GM18861 (cell line): Measurements from ENCODE around the gene CDK6.

Source experiments
- ATAC-seq: cut with Tn5 transposase; IDR thresholded peaks from one replicate; pipeline ENCODE4 v1.9.1; 2021; ENCODE audit not compliant: unreplicated experiment

Gene CDK6

DNA sequence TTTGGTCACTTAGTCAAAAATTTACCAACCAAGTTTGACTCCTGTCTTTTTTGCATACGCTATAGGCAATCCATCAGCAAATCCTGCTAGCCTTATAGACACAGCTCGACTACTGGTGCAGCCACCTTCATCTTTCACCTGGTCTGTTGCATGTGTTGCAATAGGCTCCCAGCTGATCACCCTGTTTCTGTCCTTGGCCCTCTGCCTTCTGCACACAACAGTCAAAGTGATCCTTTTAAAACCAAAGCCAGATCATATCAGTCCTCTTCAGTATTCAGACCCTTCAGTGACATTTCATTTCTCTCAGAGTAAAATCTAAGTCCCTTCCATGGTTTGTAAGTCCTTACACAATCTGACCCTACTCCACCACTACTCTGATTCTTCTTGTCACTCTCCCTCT lies 10.9 kb upstream of the CDK6 start:
- no peak for ATAC-seq

DNA sequence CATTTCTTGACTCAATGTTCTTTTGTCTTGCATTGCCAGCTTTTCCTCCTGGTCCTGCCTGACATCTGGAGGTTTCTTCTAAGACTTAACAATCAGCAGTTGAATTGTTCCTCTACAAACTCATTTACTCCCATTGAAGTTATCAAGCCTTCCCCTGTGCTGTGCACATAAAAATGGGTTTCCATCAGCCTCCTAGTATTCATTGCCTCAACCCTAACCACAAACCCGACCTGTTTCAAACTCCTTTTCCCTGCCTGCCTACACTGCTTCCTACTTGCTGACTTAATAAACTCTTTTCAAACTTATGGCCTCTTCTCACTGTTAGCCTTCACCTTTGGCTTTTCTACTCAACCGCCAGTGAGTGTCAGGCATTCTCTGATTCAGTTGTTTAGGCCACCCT lies 9.4 kb upstream of the CDK6 start:
- no peak for ATAC-seq

DNA sequence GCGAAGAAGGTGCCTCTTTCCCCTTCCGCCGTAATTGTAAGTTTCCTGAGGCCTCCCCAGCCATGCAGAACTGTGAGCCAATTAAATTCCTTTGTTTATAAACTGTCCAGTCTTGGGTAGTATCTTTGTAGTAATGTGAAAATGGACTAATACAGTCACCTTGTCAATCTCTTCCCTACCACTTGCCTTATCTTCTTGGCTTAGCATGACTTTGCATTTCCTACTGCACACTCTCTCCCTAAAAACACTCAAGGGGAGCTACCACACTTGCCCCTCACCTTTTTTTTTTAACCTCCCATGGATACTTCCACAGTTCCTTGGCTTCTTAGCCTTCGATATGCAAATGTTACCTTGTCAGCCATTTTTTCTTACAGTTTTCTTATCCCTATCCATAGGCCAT lies 7.4 kb upstream of the CDK6 start:
- ATAC-seq: no peak

DNA sequence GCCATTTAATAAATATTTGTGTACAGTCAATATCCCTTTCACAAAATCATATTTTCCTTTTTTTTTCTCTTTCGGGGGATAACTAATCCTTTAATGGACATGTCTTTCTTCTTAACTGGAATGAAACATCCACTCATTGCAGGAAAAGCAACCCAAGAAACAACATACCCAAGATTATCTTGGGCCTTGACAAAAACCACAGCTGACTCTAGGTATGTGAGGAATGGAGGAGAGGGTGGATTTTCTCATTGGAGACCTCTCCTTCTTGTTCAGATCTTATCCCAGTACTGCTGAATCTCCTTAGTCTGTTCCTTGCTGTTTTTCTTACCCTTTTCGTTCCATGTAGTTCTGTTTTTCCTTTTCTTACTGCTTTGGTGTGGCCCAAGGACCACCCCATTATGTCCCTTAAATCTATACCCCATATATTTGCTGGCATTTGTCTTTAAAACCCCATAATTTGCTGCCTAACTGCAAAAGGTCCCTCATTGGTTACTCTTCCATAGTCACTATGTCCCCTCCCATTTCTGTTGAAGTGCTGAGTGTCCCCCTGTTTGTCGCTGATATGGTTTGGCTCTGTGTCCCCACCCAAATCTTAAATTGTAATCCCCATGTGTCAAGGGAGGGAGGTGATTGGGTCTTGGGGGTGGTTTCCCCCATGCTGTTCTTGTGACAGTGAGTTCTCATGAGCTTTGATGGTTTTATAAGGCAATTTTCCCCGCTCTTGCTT lies 6.8 kb upstream of the CDK6 start:
- no peak for ATAC-seq

DNA sequence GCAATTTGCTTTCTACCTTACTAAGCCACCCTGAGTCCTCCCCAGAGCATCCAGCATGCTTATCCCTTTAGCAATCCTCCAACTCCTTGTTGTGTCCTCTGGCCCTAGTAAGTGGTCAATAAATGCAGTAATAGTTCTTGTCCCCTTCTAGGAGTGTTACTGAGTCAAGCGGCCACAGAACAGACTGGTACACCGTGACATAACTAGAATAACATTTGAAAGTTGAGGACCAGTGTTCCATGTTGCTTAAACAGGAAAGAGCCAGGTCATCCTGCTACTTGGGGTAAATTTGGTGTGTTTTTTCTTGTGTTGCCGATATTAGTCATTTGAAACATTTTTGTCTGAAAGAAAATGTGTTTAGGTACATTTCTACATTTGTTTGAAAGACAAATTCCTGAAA lies 4.8 kb upstream of the CDK6 start:
- no peak for ATAC-seq

DNA sequence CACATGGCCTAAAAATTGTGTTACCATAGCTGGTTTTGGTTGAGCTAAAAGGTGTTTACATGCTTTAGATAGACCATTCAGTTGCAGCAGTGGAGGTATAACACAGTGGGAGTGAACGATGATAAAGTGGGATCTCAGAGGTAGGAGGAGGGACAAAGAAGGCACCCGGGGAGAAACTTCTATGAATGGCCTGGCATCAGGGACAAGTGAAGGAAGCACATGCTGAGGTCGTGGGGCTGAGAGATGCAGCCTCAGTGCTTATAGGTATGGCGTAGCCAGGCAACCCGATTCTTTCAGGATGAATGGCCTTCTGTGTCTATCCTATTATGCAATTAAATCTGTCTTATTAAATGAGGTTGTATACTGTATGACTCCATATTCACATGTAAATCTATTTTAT lies 3.9 kb upstream of the CDK6 start:
- no peak for ATAC-seq

DNA sequence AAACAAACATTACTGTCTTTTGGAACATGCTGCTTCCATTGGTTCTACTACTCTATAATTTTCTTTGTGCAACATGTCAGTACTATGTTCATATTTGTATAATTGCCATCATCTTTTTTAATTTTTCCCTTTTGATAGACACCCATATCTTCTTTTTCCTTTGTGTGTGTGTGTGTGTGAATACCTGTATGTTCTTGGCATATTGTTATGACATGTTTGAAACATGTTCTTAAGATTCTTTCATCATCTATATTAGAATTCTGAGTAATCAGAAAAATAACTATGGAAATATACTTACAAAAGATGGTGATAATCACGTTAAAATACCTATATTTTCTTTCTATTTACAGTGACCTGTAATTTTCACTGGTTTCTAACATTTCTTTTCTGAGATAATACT lies 3.5 kb upstream of the CDK6 start:
- no peak for ATAC-seq

DNA sequence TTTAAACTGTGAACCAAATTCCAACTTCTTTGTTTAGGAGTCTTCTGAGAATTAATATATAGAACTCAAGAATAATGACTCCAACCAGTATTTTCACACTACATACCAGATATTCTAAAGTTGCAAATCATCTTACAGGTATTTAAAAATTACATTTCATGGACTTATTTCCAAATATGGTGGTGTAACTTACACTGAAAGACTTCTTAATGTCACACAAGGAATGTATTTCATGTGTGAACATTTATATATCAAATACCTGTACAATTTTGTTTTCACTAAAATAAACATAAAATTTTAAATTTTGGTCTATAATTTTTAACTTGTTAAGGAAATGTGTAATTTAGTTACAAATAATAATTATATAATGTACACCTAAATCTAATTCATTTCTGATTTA lies 2.6 kb upstream of the CDK6 start:
- ATAC-seq: no peak

DNA sequence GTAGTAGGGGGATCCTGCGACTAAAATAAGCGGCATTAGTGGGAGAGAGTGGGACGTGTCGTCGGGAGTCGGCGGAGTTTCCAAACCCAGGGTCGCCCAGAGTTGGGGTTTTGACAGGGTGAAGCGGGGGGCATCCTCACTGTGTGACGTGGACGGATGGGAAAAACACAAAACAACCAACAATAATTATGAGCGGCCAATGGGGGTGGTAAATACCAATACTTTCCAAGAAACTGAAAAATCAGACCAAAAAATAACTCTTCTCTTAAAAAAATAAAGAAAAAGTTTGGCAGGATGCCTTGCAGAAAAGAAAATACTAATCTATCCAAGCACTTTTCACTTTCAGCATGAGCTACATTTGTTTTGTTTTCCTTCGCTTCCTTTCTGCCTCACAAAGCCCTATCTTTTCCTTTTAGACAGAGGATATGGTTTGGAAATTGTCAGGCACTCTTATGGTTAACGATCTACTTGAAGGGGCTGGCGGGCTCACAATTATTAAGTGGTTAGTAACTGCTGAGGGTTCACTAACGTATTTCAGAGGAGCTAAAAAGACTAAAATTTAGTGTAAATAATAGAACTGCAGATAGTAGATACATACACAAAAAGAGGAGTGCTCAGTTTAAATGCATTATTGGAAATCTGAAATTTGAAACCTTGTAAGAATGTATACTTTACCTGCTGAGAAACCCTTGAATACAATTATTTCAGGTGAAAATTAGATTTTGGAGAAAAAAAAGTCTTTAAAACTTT lies 802 bp upstream of the CDK6 start:
- no peak for ATAC-seq

DNA sequence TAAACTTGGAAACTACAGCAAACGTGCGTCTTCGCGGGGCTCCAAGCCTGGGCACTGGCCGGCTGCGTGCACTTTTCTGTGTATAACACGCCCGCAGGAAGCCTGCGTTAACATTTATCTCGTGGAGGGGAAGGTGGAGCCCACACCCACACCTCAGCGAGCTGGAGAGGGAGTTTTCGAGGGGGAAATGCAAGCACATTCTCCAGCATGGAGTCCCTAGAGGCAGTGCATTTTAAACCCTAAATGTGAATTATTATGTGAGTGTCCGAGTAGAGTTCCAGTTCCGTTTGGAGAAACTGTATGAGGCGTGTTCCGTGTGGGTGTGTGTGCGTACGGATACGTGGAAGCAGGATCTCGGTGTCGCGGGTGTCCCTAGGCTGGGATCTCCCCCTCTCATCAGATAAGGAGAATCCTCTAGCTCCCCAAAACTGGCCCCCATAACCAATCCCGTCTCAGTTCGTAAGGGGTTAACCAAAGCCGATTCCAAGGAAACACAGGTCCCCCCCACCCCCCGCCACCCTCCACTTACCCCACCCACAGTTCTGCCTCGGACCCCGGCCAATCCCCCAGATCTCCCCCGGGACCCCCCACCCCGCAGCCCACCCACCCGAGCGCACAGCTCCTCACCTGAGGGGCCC lies 403 bp downstream of the CDK6 start:
- no peak for ATAC-seq

DNA sequence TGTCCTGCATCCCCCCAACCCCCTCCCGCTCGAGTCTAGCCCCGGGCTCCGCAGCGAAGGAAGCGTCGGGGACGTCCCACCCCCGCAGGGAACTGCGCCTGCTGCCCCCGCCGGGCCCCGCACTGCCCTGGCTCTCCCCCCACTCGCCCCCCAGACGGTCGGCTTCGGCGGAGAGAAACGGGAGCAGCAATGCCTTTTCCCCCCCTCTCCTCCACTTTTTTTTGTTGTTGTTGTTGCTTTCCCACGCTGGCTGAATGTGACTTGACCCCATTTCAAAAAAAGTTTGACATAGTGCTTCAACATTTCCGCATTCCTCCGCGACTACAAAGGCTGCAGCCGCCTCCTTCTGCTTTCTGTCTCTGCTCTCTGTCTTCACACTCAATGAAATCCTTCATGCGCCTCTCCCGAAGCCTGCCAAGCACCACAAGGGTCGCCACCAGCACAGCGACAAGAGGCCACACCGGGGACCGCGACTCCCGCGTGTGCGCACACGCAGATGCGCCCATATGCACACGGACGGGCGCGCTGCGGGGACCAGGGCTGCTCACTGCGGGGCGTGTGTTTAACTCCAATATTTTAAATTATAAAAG lies 1.0 kb downstream of the CDK6 start:
- no peak for ATAC-seq

DNA sequence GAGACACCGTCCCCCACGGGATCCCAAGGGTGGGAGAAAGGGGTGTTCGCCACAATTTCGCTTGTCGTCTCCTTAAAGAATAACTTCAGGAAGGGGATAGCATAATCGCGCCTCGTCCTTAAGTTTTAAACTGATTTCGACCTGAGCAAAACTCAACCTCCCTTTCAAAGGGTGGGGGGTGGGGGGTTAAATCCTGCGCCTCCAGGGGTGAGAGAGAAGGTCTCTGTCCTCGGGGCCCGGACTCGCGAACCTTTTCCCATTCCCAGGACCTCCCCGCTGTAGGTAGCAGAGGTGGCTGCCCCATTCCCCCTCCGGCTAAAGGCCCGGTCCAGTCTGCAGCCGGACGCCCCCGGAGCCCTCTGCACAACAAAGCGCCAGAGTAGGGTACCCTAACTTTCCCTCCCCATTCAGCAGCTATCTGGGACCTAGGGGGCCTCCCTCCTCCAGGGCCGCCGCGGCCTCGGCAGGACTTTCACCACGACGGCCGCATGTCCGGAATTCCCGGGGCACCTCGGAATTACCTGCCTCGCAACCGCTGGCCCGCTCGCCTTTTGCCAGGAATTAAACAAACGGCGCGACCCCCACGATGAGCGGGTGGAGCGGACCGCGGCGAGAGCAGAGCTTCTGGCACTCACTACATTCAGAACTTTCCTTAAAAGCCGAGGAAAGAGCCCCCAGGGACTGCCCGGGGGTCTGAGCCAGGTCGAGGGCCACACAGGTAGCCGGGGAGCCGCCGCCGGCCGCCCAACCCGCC lies 1.7 kb downstream of the CDK6 start:
- no peak for ATAC-seq

DNA sequence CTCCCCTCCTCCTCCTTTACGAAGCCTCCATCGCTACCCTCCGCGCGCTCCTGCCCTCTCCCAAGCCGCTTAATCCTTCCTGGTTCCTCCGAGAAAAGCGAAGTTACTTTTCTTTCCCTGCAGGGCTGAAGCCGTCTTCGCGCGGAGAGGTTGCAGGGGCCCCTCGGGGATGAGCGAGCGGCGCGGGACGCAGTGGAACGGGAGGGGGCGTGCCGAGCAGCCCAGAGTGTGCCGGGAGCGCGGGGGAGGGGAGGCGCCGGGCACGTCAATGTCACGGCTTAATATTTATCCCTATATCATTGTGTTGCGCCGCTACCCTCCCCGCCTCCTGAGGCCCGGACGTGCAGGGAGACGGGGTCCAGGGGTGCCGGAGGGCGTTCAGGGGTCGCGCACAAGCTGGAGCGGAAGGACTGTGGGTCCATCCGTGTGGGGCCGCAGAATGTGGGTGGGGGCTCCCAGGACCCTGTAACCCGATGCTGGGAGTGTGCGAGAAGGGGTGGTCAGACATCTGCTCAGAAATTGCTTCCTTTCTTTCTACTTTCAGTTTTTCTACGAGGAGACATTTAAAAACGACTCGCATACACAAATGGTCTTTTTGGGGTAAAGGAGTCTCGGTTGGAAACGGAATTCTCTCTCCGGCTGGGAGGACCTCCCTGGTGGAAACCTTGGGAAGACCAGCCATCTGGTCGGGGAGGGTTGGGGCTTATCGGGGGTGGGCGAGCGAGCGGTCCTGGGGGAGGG lies 2.4 kb downstream of the CDK6 start:
- peak; percentile 36 for ATAC-seq

DNA sequence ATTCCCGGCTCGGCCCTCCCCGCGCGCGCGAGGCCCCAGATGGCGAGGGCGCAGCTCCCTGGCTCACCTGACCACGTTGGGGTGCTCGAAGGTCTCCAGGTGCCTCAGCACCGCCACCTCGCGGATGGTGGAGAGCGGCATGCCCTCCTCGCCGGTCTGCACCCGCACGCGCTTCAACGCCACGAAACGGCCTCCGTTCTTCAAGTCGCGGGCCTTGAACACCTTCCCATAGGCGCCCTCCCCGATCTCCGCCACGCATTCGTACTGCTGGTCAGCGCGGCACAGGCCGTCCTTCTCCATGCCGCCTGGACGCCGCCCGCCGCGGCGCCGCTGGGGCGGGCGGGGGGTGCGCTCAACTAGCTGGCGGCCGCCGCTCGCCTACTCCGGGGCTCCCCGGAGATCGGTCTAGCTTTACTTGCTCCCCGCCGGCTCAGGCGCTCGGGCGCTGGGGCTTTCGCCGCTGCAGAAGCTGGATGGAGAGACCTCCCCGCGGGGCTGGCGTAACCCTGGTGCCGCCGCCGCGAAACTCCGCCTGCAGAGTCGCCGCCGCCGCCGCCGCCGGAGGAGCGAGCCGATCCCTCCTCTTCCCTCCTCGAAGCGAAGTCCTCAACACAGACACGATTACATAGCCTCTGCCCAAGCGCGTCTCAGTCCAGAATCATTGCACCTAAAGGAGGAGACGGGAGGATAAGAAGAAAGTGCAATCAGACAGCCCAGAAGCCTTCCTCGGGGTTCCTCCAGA lies 3.2 kb downstream of the CDK6 start:
- ATAC-seq: peak; percentile 35

DNA sequence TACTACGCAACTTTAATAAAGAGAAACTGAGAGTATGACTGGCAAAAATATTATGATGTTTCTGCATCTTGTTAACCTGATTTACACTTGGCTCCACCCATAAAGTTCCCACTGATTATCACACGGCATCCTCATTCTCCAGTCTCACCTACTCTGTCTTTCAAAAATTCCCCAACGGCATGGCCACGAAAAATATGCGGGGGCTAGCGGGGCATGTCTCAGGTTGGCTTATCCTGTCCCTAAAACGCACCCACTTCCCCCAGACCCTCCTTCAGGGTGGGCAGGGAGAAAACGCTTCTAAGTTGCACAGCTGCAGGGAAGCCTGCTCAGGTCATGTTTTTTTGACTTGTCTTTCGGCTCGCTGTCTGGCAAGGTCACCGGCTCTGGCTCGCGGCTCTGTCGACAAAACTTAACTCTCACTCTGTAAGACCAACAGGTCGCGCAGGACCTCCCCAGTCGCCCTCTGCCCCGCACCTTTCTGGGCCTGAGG lies 3.8 kb downstream of the CDK6 start:
- ATAC-seq: peak; percentile 0

DNA sequence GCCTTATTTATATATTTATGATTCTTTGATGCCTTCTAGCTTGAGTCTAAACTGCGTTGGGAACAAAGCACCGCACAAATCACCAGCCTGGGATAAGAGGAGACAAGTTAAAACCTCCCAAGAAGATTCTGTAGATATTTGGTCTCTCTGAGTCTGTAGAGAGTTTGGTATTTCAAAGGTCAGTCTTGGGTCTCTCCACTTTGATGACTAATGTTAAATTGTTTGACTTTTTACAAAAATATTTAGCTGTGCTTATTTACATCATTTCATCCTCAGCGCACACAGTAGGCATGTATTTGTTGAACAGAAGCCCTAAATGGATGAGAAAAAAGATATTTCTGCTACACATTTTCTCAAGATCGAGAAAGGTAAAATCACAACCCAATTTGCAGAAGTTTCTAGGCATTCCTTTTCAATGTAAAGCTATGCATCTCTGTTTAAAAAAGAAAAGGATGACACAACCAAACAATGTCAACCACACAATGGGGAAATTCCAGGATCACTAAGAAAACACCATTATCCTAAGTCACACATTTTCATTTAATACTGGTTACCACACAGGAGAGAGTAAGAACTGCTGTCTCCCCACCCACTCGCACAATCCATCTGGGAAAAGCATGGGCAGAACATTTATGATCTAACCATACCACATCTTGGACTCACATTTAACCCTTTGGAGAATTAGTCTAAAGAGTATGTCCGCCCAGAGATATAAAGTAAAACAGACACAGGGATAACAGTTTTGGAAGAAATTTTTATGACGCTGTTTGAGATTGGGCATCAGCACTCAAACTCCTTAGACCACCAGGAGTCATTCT lies 4.4 kb downstream of the CDK6 start:
- ATAC-seq: no peak

DNA sequence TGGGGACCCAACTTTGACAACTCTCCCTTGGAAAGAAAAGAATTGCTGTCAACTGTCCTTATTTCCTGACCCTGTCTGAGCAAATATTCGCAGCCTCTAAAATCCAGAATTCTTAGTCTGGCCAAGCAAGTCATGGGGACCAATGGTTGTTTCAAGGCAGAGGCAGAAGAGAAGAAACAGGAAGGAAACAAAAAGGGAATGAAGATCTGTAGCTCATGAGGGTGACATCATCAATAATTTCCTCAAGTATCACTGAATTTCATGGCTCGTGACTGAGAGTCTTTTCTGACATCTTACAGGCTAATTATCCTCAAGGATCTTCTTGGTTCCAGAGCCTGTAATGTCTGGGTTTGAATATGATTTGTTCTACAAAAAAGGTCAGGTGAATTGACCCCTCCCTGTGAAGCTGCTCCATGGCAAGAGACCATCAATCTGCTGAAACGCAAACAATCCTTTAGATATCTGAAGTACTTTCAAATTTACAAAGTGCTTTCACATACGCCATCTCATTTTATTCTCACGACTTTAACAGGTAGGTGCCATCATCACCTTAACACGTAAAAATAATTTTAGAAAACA lies 5.8 kb downstream of the CDK6 start:
- ATAC-seq: no peak

DNA sequence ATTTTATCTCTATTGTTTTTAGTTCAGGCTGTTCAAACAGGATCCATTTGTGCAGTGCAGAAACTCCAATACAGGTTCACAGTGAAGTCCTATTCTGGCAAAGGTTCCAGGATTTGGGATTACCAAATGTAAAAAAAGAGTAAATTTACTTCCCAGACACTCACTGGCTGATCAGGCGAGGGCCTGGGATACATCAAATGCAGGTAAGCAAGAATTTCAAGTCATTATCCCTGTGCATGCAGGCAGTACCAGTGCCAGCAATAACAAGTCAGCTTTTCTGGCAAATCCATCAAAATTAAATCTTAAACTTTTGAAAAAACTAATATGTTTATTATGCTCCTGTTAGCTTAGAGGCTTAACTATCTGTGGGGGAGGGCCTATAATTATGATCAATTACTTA lies 6.3 kb downstream of the CDK6 start:
- ATAC-seq: no peak
